Measurements from ENCODE around the gene LYRM7.
"Not testable (repeated sequence)": the region's sequence is repeated elsewhere in the genome, so short reads cannot be mapped to it uniquely, and the experiment has no call there.

LYRM7 gene

GRCh38 chr5:131180407-131180806, 9.7 kb downstream of the LYRM7 start:
- DNase-seq (ENCODE audit: low read depth): no peak

DNA sequence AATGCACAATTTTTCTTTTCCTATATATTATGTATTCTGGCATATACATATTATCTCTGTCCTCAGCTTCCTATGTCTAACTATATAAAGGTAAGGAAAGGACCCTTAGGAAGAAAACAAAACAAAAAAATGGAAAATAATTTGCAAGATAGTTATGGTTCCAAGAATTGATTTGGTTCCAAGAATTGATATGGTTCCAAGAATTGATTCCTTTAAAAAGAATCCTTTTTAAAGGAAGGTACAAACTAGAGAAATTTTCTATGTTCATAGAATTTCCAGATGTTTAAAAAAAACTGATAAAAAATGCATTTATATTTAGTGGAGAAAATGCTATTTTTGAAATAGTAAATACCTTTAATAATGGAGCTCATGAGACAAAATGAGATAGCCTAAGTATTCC, 12.1 kb downstream of the LYRM7 start:
- no peak for DNase-seq (ENCODE audit: low read depth)

DNA sequence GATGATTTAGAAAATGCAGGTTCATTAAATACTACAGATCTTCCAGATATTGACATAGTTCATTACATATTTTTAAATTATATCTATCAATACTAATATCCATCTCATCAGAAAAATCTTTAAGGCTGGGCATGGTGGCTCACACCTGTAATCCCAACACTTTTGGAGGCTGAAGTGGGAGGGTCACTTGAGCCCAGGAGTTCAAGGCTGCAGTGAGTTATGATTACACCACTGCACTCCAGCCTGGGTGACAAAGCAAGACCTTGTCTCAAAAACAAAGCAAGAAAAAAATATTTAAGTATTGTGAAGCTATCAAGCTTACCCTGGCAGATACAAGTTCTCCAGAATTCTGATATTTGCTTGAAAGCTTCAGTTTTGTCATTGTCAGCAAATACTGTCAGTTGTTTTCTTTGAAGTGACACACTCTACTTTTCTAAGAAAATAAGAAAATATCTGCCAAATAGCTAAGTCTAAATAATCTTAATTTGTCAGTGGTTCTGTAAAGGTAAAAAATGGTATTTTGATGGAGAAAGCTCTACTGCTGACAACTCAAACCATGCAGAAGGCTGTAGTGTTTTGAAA, 14.9 kb downstream of the LYRM7 start:
- no peak for DNase-seq (ENCODE audit: low read depth)

DNA sequence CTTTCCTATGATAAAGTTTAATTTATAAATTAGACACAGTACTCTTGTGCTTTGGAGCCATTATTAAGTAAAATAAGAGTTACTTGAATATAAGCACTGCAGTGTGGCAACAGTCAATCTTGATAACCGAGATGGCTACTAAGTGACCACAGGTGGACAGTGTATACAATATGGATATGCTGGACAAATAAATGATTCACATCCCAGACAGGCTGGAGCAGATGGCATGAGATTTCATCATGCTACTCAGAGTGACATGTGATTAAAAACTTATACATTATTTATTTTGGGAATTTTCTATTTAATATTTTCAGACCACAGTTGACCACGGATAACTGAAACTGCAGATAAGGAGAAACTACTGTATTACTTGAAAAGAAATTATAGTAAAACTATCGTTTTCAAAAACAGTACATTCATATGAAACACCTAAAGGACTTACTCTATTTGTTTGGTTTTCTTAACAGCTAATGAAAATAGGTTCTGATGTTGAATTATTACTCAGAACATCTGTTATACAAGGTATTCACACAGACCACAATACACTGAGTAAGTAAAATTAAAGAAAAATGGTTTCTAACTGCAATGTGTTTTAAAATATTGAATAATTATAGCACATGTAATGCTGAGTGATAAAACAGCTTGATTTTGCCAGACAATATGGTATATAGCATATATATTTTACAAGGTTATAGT, 16.0 kb downstream of the LYRM7 start:
- DNase-seq (ENCODE audit: low read depth): no peak

GRCh38 chr5:131193106-131193505, 22.4 kb downstream of the LYRM7 start:
- no peak for DNase-seq (ENCODE audit: low read depth)

- not testable (repeated sequence) for DNase-seq (ENCODE audit: low read depth)
Observed at GRCh38 chr5:131193897-131194296, 23.2 kb downstream of the LYRM7 start.

- no peak for DNase-seq (ENCODE audit: low read depth)
Observed at GRCh38 chr5:131194725-131195124, 24.0 kb downstream of the LYRM7 start.

DNA sequence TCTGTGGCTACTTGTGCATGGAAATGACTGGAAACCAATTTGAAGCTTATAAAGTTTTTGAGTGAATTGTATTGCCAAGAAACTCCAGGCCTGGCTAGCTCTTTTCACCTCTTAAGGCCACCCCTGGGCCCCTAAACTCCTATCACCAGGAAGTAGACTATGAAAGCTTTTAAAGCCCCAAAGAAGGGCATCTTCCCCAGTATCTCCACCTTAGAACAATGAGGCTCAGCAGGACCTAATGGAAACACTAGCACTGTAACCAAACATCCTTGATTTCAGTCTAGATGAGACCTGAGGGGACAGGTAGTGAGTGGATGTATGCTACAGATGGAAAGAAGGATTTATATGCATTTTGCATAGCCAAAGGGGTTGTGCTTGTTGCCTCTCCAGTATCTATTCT, 25.0 kb downstream of the LYRM7 start:
- DNase-seq (ENCODE audit: low read depth): no peak

GRCh38 chr5:131196331-131196730, 25.6 kb downstream of the LYRM7 start:
- DNase-seq (ENCODE audit: low read depth): no peak

- no peak for DNase-seq (ENCODE audit: low read depth)
Observed at GRCh38 chr5:131198625-131199024, 27.9 kb downstream of the LYRM7 start.

- no peak for DNase-seq (ENCODE audit: low read depth)
Observed at GRCh38 chr5:131200560-131200959, 29.8 kb downstream of the LYRM7 start.

- no peak for DNase-seq (ENCODE audit: low read depth)
Observed at GRCh38 chr5:131204964-131205363, 34.2 kb downstream of the LYRM7 start.

GRCh38 chr5:131206061-131206460, 35.3 kb downstream of the LYRM7 start:
- DNase-seq (ENCODE audit: low read depth): no peak

DNA sequence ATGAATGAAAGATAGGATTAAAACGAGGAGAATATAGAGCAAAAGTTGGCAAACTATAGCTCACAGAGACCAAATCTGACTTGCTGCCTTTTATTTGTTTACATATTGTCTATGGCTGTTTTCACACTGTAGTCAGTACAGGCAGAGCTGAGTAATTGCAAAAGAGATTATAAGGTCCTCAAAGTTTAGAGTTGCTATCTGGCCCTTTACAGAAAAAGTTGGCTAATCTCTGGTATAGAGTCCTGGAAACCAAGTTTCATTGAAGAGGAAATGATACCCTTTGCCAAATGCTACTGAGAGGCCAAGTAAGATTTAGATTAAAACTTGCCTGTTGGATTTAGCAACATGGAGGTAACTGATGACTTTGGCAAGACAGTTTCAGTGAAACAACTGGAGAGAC, 36.0 kb downstream of the LYRM7 start:
- DNase-seq (ENCODE audit: low read depth): no peak

DNA sequence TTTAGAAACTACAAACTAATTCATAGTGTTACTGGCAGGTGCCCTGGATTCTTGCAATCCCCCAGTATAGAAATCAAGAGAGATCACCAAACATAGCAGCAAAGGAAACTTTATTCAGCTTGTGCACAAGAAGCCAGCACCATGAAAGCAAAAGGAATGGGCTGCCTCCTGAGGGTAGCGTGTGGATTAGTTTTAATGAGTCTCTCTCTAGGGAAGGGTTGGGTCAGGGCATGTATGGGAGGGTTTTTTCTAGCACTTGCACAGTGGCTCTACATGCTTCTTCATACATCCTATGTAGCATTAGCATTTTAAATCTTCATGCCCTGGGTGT, 38.4 kb downstream of the LYRM7 start:
- DNase-seq (ENCODE audit: low read depth): no peak

DNA sequence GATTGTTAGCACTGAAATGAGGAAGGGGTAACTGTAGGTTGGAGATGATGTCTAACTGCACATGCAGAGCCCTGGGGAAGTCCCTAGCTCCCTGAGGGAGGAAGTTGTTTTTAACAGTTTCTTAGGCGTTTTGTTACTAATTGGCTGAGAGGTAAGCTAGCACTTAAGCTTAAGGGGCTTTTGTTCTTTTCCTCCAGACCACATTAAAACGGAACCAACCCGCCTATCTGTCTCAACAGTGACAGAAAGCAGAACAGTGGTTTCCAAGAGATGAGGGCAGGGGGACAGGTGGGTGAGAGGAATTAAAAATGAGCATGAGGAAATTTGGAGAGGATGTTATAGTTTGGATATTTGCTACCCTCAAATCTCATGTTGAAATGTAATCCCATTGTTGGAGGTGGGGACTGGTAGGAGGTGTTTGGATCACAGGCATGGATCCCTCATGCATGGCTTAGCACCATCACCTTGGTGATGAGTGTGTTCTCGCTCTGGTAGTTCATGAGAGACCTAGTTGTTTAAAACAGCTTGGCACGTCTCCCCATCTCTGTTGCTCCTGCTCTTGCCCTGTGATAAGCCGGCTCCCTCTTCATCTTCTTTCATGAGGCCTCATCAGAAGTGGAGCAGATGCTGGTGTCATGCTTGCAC, 38.9 kb downstream of the LYRM7 start:
- peak; percentile 9 for DNase-seq (ENCODE audit: low read depth)

DNA sequence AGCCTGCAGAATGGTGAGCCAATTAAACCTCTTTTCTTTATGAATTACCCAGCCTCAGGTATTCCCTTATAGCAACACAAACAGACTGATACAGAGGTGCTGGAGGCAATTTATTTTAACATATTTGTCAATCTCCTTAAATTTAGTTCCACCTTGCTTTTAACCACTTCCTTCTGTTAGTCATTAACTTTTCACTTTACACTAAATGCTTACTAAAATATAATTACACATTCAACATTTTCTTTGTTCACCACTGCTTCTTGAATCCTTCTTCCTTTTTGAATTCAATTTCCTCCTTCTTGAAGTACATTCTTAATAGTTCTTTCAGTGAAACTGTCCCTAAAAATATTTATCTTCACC, 39.4 kb downstream of the LYRM7 start:
- no peak for DNase-seq (ENCODE audit: low read depth)

DNA sequence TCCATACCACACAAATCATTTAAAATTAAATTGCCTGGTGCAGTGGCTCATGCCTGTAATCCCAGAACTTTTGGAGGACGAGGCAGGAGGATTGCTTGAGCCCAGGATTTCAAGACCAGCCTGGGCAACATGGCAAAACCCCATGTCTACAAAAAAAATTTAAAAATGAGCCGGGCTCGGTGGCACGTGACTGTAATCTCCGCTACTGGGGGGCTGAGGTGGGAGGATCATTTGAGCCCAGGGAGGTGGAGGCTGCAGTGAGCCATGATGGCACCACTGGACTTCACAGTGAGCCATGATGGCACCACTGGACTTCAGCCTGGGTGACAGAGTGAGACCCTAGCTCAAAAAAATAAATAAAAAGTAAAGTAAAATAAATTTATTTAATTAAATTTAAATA, 40.9 kb downstream of the LYRM7 start:
- DNase-seq (ENCODE audit: low read depth): no peak

- no peak for DNase-seq (ENCODE audit: low read depth)
Observed at GRCh38 chr5:131212471-131213021, 41.8 kb downstream of the LYRM7 start.

DNA sequence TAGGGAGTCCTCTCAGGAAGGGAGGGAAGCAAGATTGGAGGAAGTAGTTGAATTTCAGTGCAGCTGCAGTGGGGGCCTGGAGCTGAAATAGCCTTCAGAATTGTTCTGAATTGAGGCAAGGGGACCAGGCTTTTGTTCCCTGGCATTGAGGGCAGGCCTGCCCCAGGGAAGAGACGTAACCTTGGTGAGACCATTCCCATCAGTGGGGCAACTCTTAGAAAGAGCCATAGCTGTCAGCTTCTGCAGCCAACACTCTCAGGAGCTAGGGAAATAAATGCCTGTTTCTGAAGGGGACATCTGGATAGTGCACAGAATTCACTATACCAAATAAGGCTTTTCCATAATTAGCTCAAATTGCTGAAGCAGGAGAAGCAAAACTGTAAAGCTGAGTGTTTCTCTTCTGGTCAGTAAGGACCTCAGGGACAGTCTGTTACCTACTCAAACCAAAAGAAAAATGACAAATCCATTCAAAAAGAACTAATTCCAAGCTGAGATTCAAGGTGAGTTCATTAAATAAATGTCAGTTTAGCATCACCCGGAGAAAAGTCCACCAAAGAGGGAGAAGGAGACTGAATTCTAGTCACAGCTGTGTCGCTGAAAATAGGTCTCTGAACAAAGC, 44.0 kb downstream of the LYRM7 start:
- no peak for DNase-seq (ENCODE audit: low read depth)

DNA sequence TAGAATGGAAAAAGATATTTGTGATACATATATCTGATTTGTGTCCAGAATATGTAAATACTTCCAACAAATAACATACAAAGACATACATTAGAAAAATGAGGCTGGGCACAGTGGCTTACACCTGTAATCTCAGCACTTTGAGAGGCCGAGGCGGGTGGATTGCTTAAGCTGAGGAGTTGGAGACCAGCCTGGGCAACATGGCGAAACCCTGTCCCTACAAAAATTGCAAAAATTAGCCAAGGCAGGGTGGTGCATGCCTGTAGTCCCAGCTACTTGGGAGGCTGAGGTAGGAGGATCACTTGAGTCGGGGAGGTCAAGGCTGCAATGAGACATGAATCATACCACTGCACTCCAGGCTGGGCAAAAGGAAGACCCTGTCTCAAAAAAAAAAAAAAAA, 47.0 kb downstream of the LYRM7 start:
- DNase-seq (ENCODE audit: low read depth): no peak

- no peak for DNase-seq (ENCODE audit: low read depth)
Observed at GRCh38 chr5:131218392-131218791, 47.6 kb downstream of the LYRM7 start.

GRCh38 chr5:131220566-131220965, 49.8 kb downstream of the LYRM7 start:
- DNase-seq (ENCODE audit: low read depth): no peak
